H4 (cell line): ENCODE results near the gene LRRC37B. TPM values are rescaled to one million over a fixed set of nuclear protein-coding genes. Genes with fewer than 3 reads are reported as not detected.
"Not testable (repeated sequence)": the region's sequence is repeated elsewhere in the genome, so short reads cannot be mapped to it uniquely, and the experiment has no call there.

Experiments
- DNase-seq: peaks from one replicate; pipeline ENCODE4 v3.0.0-alpha.2; 2015; ENCODE audit warnings: low spot score
- total RNA-seq: library from RNA; depleted of rRNA; stranded (reverse); fragments of >200 nt; shearing (Covaris generic); gene quantifications from 2 replicates; pipeline ENCODE4 v1.2.3, GENCODE V29; 2014

The LRRC37B gene
- total RNA-seq, 1 experiment from 2014 or later: 7.9 TPM

DNA sequence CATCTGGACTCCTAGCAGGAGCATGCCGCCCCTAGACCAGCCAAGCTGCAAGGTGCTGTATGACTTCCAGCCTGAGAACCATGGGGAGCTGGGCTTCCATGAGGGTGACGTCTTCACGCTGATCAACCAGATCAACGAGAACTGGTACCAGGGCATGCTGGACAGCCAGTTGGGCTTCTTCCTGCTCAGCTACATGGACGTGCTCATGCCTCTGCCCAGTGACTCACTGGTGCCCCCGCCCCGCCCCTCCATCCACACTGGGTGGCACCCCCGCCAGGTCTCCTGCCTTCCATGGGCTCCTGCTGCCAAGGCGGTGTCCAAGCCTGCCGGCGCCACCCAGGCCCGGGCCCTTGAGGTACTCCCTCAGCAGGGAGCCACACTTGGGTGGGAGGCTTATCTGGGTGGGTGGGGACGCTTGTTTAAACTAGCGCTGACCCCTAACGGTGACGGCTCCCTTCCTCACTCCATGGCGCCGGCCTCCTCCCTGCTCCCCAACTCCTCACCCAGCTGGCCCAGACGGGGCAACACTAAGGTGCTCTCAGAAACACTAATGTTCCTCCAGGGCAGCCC, 34.2 kb downstream of the LRRC37B start:
- DNase-seq: not testable (repeated sequence)

DNA sequence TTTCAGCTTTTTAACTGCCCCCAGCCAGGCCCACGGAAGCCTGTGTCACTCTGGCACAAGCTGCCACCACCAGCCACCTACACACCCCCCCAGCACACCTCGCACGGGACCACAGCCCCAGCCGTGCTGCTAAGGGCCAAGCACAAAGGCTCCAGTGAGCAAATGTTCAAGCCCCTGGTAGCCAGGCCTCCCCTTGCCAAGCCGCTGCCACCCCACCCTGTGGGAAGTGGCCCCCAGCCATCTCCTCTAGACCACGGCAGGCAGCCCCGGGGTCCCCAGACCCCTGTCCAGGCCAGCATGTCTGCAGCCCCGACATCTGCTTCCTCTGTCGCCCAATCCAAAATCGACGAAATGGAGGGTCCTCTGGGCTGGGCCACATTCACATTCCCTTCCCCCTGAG, 35.1 kb downstream of the LRRC37B start:
- not testable (repeated sequence) for DNase-seq

DNA sequence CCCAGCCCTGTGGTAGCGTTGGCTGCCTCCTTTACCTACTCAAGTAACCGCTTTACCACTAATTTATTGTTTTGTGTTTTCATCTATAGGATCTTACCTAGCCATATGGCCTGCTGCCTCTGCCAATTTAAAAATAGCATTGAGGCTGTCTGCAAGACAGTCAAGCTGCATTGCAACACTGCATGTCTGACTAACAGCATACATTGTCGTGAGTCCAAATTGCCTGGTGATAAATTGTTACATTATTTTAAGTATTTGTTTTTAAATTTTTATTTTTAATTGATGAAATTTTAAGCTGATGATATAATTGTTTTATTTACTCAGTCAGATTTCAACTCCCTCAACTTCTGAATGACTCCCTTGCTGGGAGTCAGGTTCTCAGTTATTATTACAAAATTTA, 38.4 kb downstream of the LRRC37B start:
- DNase-seq: not testable (repeated sequence)

DNA sequence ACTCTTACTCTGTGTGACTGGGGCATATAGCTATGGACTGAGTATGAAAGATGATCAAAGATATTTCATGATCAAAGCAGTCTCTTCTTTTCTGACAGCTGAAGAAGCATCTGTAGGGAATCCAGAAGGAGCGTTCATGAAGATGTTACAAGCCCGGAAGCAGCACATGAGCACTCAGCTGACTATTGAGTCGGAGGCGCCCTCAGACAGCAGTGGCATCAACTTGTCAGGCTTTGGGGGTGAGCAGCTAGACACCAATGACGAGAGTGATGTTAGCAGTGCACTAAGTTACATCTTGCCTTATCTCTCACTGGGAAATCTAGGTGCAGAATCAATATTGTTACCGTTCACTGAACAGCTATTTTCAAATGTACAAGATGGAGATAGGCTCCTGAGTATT, 40.5 kb downstream of the LRRC37B start:
- DNase-seq: not testable (repeated sequence)

DNA sequence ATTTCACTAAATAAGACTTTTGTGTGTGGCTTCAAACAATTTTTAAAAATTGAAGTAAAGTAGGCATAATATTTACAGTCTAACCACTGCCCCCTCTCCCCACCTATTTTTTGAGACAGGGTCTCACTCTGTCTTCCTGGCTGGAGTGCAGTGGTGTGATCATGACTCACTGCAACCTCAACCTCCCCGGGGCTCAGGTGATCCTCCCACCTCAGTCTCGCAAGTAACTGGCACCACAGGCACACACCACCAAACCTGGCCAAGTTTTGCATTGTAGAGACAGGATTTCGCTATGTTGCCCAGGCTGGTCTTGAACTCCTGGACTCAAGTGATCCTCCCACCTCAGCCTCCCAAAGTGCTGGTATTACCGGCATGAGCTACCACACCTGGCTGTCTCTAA, 47.8 kb downstream of the LRRC37B start:
- DNase-seq: not testable (repeated sequence)

DNA sequence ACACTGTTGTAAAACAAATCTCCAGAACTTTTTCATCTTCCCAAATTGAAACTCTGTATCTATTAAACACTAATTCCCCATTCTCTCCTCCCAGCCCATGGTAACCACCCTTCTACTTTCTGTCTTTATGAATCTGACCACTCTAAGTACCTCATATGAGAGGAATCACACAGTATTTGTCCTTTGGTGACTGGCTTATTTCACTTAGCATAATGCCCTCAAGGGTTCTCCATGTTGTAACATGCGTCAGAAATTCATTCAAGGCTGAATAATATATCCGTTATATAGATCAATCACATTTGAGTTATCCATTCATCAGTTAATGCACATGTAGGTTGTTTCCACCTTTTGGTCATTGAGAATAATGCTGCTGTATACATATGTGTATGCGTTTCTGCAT, 48.2 kb downstream of the LRRC37B start:
- DNase-seq: not testable (repeated sequence)

- DNase-seq: not testable (repeated sequence)
These were observed 49.3 kb downstream of the LRRC37B start for GRCh38 chr17:32056500-32056899.

GRCh38 chr17:32057460-32058105, 50.4 kb downstream of the LRRC37B start:
- not testable (repeated sequence) for DNase-seq

- not testable (repeated sequence) for DNase-seq
These were observed 53.5 kb downstream of the LRRC37B start for GRCh38 chr17:32060695-32061094.

GRCh38 chr17:32061840-32062239, 54.7 kb downstream of the LRRC37B start:
- DNase-seq: not testable (repeated sequence)

GRCh38 chr17:32064091-32064490, 56.9 kb downstream of the LRRC37B start:
- not testable (repeated sequence) for DNase-seq

DNA sequence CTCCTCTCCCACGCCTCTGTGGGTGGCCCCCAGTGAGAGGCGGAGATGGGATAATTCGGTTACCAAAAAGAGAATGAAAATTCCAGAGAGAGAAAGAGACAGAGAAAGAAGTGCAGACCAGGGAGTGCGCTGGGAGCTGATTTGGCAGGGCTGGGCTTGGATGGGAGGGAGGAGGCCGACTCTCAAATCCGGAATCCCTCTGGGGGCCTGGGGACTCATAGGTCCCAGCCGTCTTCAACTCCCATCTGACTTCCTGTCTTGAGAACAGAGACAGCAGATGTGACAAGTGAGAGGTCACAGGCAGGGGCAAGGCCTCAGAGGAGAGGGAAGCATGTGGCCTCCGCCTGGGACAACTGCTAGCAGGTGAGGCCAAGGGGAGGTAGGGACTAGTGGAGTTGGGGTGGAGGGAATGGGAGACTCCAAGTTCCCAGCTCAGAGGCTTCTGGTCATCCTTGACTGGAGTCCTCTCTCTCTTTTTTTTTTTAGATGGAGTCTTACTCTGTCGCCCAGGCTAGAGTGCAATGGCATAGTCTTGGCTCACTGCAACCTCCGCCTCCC, 59.0 kb downstream of the LRRC37B start:
- DNase-seq: not testable (repeated sequence)

GRCh38 chr17:32066863-32067642, 59.9 kb downstream of the LRRC37B start:
- not testable (repeated sequence) for DNase-seq

DNA sequence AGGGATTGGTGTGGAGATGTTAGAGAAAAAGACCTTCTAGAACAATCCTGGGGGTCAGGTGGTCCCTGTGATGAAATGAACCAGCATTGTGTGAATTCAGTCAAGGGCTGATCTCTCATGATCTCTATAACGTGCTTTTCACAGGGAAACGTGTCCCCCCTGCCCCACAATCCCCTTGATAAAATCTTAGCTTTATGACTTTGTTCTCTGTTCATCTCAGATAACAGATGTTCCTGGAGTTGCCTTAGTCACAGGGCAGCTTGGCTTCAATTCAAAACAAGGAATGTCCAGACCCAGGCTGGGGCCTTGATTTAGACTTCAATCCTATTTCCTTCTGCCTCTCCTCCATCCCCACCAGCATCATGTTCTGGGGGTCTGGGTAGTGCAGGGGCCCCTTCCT, 61.9 kb downstream of the LRRC37B start:
- DNase-seq: not testable (repeated sequence)

GRCh38 chr17:32071961-32072360, 64.8 kb downstream of the LRRC37B start:
- DNase-seq: not testable (repeated sequence)

DNA sequence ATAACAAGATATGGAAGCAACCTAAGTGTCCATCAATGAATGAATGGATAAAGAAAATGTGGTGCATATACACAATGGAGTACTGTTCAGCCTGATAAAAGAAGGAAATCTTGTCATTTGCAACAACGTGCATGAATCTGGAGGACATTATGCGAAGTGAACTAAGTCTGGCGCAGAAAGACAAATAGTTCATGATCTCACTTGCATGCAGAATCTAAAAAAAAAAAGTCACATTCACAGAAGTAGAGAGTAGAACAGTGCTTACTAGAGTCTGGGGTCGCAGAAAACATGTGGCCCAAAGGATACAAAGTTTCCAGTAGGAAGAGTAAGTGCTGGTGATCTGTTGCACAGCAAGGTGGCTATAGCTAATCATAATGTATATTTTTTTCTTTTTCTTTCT, 65.9 kb downstream of the LRRC37B start:
- not testable (repeated sequence) for DNase-seq

- DNase-seq: peak; percentile 23
These were observed 72.6 kb downstream of the LRRC37B start for GRCh38 chr17:32079753-32080152.

GRCh38 chr17:32083550-32083979, 76.4 kb downstream of the LRRC37B start:
- DNase-seq: not testable (repeated sequence)

DNA sequence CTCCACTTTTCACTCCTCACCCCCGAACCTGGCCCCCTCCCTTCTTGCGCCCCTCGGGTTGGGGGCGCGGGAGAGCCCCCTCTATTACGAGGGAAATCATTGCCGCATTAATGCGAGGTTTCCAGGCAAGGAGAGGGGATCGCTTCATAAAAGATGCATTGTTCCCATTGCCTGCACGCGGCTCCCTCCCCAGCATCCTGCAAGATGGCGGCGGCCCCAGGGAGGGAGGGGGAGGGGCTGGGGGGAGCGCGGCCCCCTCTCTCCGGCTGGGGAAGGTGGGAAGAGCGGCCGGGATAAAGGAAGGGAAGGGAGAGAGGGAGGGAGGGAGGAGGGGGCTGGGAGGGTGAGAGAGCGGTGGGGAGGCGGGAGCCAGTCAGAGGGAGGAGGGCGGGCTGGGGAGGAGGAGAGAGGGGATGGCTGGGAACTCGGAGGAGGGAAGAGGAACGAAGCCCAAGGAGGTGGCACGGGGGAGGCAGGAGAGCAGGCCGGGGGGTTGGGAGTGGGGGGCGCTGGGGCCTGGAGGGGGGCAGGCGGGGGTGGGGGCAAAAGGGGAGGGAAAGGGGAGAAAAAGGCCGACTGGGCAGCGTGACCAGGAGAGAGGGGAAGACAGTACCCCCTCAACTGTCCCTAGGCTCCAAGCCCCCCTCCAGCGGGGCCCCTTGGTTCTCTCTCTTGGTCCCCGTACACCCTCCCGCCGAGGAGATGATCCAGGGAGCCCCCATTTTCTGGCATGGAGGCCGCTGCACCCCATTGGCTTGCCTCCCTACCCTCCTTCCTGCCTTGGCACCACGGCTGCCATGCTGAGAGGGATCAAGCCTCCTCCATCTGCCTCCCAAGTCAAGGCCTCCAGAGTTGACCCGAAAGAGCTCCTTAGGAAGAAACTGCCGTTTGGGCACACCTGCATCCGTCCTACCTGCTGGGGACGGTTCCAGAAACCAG, 77.1 kb downstream of the LRRC37B start:
- DNase-seq: peak; percentile 19

- DNase-seq: not testable (repeated sequence)
These were observed 78.0 kb downstream of the LRRC37B start for GRCh38 chr17:32084942-32085829.
